GM21526 (cell line): Measurements from ENCODE around the gene PALM3.
"Not testable (repeated sequence)": the region's sequence is repeated elsewhere in the genome, so short reads cannot be mapped to it uniquely, and the experiment has no call there.

Experiments used
- ATAC-seq: cut with Tn5 transposase; IDR thresholded peaks from one replicate; pipeline ENCODE4 v1.9.1; 2021; ENCODE audit warnings: moderate library complexity; ENCODE audit not compliant: unreplicated experiment, low FRiP score

The PALM3 gene

GRCh38 chr19:14035706-14036105, 26.2 kb downstream of the PALM3 start:
- ATAC-seq, result no peak

GRCh38 chr19:14035159-14035558, 26.7 kb downstream of the PALM3 start:
- ATAC-seq, result not testable (repeated sequence)

- ATAC-seq, result no peak
Observed at GRCh38 chr19:14033946-14034345, 27.9 kb downstream of the PALM3 start.

- ATAC-seq, result no peak
Observed at GRCh38 chr19:14031719-14032480, 30.0 kb downstream of the PALM3 start, which contains the start of gene IL27RA. Gene IL27RA (plus strand): TSS chr19:14031762. CDS start chr19:14031873, 111 bp downstream.

- ATAC-seq, result no peak
Observed at GRCh38 chr19:14030997-14031718, 30.7 kb downstream of the PALM3 start.

- ATAC-seq, result no peak
Observed at GRCh38 chr19:14028901-14029300, 33.0 kb downstream of the PALM3 start.

GRCh38 chr19:14027856-14028450, 33.9 kb downstream of the PALM3 start, which contains the start of gene RLN3:
Gene RLN3 (plus strand): TSS chr19:14028148. CDS start chr19:14028205, 57 bp downstream.
- no peak for ATAC-seq

- ATAC-seq, result not testable (repeated sequence)
Observed at GRCh38 chr19:14026652-14027192, 35.2 kb downstream of the PALM3 start.

- no peak for ATAC-seq
Observed at GRCh38 chr19:14023404-14024235, 38.3 kb downstream of the PALM3 start.

- no peak for ATAC-seq
Observed at GRCh38 chr19:14022469-14022868, 39.4 kb downstream of the PALM3 start.

GRCh38 chr19:14021474-14021873, 40.4 kb downstream of the PALM3 start:
- ATAC-seq, result no peak

- not testable (repeated sequence) for ATAC-seq
Observed at GRCh38 chr19:14019739-14020138, 42.1 kb downstream of the PALM3 start.

- ATAC-seq, result no peak
Observed at GRCh38 chr19:14019100-14019499, 42.8 kb downstream of the PALM3 start.

GRCh38 chr19:14015524-14016035, 46.3 kb downstream of the PALM3 start:
- ATAC-seq, result peak; percentile 67

GRCh38 chr19:14012378-14012915, 49.4 kb downstream of the PALM3 start:
- ATAC-seq, result no peak

- peak; percentile 23 for ATAC-seq
Observed at GRCh38 chr19:14006766-14007562, 54.9 kb downstream of the PALM3 start.

GRCh38 chr19:14006085-14006765, 55.7 kb downstream of the PALM3 start, which contains the start of gene RFX1:
Gene RFX1 (minus strand): TSS chr19:14006320. CDS start chr19:13993843, 12,477 bp downstream.
- ATAC-seq, result peak; percentile 68
